ENCODE results near the gene KBTBD12.

The KBTBD12 gene

GRCh38 chr3:127915937-127916493 lies 983 bp downstream of the KBTBD12 start:
- no peak overlapping the region for H3K27ac ChIP-seq
- TF ChIP-seq, protein P1, sequence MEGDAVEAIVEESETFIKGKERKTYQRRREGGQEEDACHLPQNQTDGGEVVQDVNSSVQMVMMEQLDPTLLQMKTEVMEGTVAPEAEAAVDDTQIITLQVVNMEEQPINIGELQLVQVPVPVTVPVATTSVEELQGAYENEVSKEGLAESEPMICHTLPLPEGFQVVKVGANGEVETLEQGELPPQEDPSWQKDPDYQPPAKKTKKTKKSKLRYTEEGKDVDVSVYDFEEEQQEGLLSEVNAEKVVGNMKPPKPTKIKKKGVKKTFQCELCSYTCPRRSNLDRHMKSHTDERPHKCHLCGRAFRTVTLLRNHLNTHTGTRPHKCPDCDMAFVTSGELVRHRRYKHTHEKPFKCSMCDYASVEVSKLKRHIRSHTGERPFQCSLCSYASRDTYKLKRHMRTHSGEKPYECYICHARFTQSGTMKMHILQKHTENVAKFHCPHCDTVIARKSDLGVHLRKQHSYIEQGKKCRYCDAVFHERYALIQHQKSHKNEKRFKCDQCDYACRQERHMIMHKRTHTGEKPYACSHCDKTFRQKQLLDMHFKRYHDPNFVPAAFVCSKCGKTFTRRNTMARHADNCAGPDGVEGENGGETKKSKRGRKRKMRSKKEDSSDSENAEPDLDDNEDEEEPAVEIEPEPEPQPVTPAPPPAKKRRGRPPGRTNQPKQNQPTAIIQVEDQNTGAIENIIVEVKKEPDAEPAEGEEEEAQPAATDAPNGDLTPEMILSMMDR (conservative IDR thresholded peaks at IDR 0.05) = no peak
- TF ChIP-seq ZFX (IDR thresholded peaks at IDR 0.05) = no peak

- TF ChIP-seq, protein P1 (conservative IDR thresholded peaks at IDR 0.05) = no peak
- no peak for TF ChIP-seq ZFX (IDR thresholded peaks at IDR 0.05)
- H3K27ac ChIP-seq = no peak overlapping the region
These were observed 5.7 kb downstream of the KBTBD12 start for GRCh38 chr3:127920738-127921137.

DNA sequence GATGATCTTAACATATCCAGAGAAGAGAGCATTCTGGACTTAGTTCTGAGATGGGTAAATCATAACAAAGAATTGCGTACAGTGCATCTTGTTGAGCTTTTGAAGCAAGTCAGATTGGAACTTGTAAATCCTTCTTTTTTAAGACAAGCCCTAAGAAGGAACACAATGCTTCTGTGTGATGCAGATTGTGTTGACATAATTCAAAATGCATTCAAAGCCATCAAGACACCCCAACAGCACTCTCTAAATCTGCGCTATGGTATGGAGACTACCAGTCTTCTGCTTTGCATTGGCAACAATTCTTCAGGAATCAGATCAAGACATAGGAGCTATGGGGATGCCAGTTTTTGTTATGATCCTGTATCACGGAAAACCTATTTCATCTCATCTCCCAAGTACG lies 8.6 kb downstream of the KBTBD12 start:
- TF ChIP-seq, protein P1 (conservative IDR thresholded peaks at IDR 0.05) = no peak
- no peak for TF ChIP-seq ZFX (IDR thresholded peaks at IDR 0.05)
- H3K27ac ChIP-seq = no peak overlapping the region

GRCh38 chr3:127925384-127925783 lies 10.4 kb downstream of the KBTBD12 start:
- H3K27ac ChIP-seq = no peak overlapping the region

GRCh38 chr3:127927829-127928604 lies 13.0 kb downstream of the KBTBD12 start:
- H3K27ac ChIP-seq = no peak overlapping the region
- no peak for TF ChIP-seq ZFX (IDR thresholded peaks at IDR 0.05)
- TF ChIP-seq, protein P1 (conservative IDR thresholded peaks at IDR 0.05) = no peak

More at GRCh38 chr3:127925384-127925783, 10.4 kb downstream of the KBTBD12 start:
- TF ChIP-seq, protein P1 (conservative IDR thresholded peaks at IDR 0.05) = no peak
- TF ChIP-seq ZFX (IDR thresholded peaks at IDR 0.05) = no peak

- no peak overlapping the region for H3K27ac ChIP-seq
- TF ChIP-seq, protein P1 (conservative IDR thresholded peaks at IDR 0.05) = no peak
- TF ChIP-seq ZFX (IDR thresholded peaks at IDR 0.05) = no peak
These were observed 14.9 kb downstream of the KBTBD12 start for GRCh38 chr3:127929818-127930413.

DNA sequence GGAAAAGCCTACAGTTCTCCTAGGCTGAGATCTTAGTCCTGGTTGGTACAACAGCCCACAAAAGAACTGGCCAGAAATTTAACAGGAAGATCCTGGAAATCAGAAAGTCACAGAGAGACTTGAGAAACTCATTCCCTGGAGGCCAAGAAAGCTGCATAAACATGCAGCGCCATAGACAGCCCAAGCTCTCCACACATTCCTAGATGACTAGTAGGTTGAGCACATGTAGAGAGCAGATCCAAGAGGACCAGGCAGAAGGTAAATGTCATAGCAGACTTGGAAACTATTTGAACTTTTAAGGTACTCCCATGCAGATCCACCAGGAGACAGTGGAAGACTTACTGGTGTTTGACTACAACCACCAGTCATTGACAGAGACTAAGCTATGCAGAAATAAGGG lies 18.4 kb downstream of the KBTBD12 start:
- TF ChIP-seq, protein P1 (conservative IDR thresholded peaks at IDR 0.05) = no peak
- no peak for TF ChIP-seq ZFX (IDR thresholded peaks at IDR 0.05)
- H3K27ac ChIP-seq = no peak overlapping the region
